Measurements from ENCODE around the gene GRIK1.

Gene GRIK1

DNA sequence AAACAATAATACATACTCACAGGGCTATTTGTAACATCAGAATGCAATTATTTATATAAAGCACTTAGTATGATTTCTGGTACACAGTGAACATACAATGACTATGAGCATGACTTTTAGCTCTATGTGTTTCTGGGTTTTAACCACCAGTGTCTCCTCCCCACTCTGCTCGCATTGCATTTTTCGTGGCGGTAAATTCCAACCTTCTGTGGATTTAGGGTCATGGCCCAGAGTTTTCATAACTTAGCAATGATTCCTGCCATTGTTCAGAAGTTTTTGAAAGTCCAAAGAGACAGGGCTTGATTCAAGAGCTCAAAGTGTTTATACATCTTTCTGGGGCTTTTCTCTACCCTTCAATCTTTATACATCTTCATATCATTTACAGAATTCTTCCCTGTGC lies 449.8 kb downstream of the GRIK1 start:
- DNase-seq (ENCODE audit: low read depth in 2 of 3, low spot score in 2 of 3), result no peak

DNA sequence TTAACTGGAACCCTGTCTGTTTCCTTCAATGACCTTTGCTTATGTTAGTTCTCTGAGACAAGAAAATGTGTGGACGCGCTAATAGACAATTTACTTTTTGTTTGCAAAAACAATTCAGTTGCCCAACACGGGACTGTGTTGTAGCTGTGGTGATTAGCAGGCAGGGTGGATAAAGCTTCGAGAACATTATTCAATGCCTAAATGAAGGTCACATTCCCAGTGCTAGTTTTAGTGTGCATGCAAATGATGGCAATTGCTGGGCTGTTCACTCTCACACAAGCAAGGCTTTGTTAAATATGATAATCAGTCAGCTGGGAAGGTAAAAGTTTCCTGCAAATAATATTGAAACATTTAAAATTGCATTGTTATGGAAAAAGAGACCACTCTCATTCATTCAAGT lies 452.6 kb downstream of the GRIK1 start:
- no peak for DNase-seq (ENCODE audit: low read depth in 2 of 3, low spot score in 2 of 3)

All from activated CD8-positive, alpha-beta memory T cell treated with anti-CD3 and anti-CD28 coated beads for 48 hours (primary cell).